ENCODE measurements around the gene IFI6. TPM values are rescaled to one million over a fixed set of nuclear protein-coding genes. Genes with fewer than 3 reads are reported as not detected.

The IFI6 gene
- total and polyA plus RNA-seq, 2 of the 4 experiments (the other 2 are of a cell fraction): 7.3 to 16.8 TPM

DNA sequence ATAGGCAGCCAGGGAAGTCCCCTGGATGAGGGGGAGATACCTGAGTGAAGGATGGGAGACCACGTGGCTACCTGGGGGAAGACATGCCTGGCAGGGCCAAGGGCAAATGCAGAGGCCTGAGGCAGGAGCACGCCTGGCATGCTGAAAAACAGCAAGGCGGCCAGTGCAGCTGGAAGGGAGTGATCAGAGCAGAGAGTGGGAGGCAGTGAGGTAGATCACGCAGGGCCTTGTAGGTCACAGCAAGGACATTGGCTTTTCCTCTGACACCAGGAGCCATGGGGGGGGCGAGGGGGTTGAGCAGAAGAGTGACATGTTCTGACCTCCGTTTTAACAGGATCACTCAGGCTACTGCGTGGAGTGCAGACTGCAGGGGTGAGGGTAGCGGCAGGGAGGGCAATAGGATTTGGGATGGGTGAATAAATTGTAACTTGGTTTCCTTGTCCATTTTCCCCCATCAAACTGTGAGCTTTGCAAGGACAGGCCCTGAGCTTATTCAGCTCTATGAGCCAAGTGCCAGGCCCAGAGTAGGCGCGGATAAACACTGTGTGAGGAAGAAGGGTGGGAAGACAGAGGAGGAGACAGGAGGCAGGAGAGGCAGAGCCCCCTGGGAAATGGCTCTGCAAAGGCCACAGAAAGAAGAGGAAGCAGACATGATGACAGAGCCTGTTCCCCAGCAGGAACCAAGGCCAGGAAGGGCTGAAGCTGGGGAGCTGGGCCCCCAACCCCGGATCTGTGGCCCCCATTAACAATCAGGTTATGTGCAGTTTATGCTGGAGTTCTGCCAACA is 16.6 kb downstream of the IFI6 start:
- DNase-seq (no peak), ATAC-seq (ENCODE audit: low read depth) (no peak)
- Histone ChIP-seq H2AFZ (replicated peaks; ENCODE audit: low read length, poor library complexity) (peak overlapping the region; percentile 45), H2BK15ac (ENCODE audit: low read depth, low read length) (no peak overlapping the region), H3K79me1 (ENCODE audit: low read depth in 1 of 2, low read length in 2 of 2) (no peaks in the 10 kb centered on the region), H2AK9ac (replicated peaks; ENCODE audit: low read depth, low read length, poor library complexity) (peak overlapping the region; percentile 47), H3K18ac (ENCODE audit: low read depth, low read length) (no peak overlapping the region), H3K4me2 (ENCODE audit: low read depth, low read length) (no peak overlapping the region), H3K4me1 (ENCODE audit: control insufficient read depth, insufficient read depth, low read length) (peaks cover 16% of the 10 kb centered on the region), H3K27me3 (ENCODE audit: control insufficient read depth, insufficient read depth, low read length) (no peaks in the 10 kb centered on the region), H3K9me1 (ENCODE audit: insufficient read depth, low read length) (peaks cover 16% of the 10 kb centered on the region), H3K9me3 (ENCODE audit: control insufficient read depth, insufficient read depth, low read length) (no peaks in the 10 kb centered on the region), H4K5ac (ENCODE audit: low read depth, low read length) (no peak overlapping the region), H2AK5ac (ENCODE audit: low read depth, low read length) (no peak overlapping the region; the same call in 1 of the 2 replicates), H3K23ac (ENCODE audit: low read depth, low read length) (no peak overlapping the region), H4K8ac (ENCODE audit: low read depth in 2 of 2, low read length in 2 of 2) (no peak overlapping the region), H2BK20ac (ENCODE audit: low read depth, low read length) (no peak overlapping the region), H3K27ac (ENCODE audit: insufficient read depth, low read length) (no peak overlapping the region), H4K20me1 (ENCODE audit: insufficient read depth, low read length) (no peaks in the 10 kb centered on the region), H3K14ac (replicated peaks; ENCODE audit: low read depth, low read length) (no peak overlapping the region), H3K36me3 (ENCODE audit: control insufficient read depth, insufficient read depth, low read length) (no peaks in the 10 kb centered on the region), H2BK120ac (ENCODE audit: low read depth, low read length) (no peak overlapping the region; the same call in 1 of the 2 replicates), H3K9ac (ENCODE audit: low read depth, low read length) (no peak overlapping the region), H3K56ac (ENCODE audit: extremely low read depth, insufficient read depth, low read length) (no peak overlapping the region), H3K4ac (ENCODE audit: low read depth, low read length) (0 out of 2 replicates have a peak overlapping the region, but pooled peaks have one; percentile 12), H2BK5ac (ENCODE audit: low read depth, low read length, poor library complexity, severe bottlenecking) (no peak overlapping the region), H4K91ac (ENCODE audit: insufficient read depth, low read depth, low read length) (no peak overlapping the region), H3K4me3 (ENCODE audit: insufficient read depth, low read depth, low read length) (no peak overlapping the region)
- TF ChIP-seq FOS (IDR thresholded peaks at IDR 0.05; ENCODE audit: low read depth, low read length): no peak
- TF ChIP-seq, protein P1, sequence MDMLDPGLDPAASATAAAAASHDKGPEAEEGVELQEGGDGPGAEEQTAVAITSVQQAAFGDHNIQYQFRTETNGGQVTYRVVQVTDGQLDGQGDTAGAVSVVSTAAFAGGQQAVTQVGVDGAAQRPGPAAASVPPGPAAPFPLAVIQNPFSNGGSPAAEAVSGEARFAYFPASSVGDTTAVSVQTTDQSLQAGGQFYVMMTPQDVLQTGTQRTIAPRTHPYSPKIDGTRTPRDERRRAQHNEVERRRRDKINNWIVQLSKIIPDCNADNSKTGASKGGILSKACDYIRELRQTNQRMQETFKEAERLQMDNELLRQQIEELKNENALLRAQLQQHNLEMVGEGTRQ (IDR thresholded peaks at IDR 0.05; ENCODE audit: low read depth, low read length): no peak
- TF ChIP-seq MXI1 (IDR thresholded peaks at IDR 0.05; ENCODE audit: borderline replicate concordance, low read depth, low read length): no peak
- TF ChIP-seq RFX5 (IDR thresholded peaks at IDR 0.05; ENCODE audit: low read depth, low read length): no peak
- no peak for TF ChIP-seq BHLHE40 (IDR thresholded peaks at IDR 0.05; ENCODE audit: low read depth, low read length)
- no peak for TF ChIP-seq SMC3 (IDR thresholded peaks at IDR 0.05; ENCODE audit: low read depth, low read length)
- TF ChIP-seq CHD1 (IDR thresholded peaks at IDR 0.05; ENCODE audit: low read depth, low read length): no peak
- no peak for TF ChIP-seq RCOR1 (IDR thresholded peaks at IDR 0.05; ENCODE audit: insufficient replicate concordance, low read length)
- no peak for TF ChIP-seq RAD21 (IDR thresholded peaks at IDR 0.05; ENCODE audit: low read length)
- no peak for TF ChIP-seq MAFK (IDR thresholded peaks at IDR 0.05; ENCODE audit: low read depth, low read length)
- no peak for TF ChIP-seq POLR2A (IDR thresholded peaks at IDR 0.05; ENCODE audit: low read depth, low read length)
- TF ChIP-seq, protein P2, sequence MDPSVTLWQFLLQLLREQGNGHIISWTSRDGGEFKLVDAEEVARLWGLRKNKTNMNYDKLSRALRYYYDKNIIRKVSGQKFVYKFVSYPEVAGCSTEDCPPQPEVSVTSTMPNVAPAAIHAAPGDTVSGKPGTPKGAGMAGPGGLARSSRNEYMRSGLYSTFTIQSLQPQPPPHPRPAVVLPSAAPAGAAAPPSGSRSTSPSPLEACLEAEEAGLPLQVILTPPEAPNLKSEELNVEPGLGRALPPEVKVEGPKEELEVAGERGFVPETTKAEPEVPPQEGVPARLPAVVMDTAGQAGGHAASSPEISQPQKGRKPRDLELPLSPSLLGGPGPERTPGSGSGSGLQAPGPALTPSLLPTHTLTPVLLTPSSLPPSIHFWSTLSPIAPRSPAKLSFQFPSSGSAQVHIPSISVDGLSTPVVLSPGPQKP (IDR thresholded peaks at IDR 0.05; ENCODE audit: borderline replicate concordance, low read depth, low read length): no peak
- 90% methylated on average over 2 of the region's 11 CpGs; no CpG with 5 or more reads in 1 of the 2 experiments for WGBS, 2 experiments (ENCODE audit: extremely low coverage in 2 of 2, insufficient read length in 1 of 2)
- intact Hi-C loops (cut with micrococcal nuclease) (no loop called here), dilution Hi-C loops (cut with HindIII; ENCODE audit: low sequenced_read_pairs, unreplicated experiment) (no loop called here), in situ Hi-C loops (cut with MboI; ENCODE audit: low sequenced_read_pairs) (no loop called here)
- POLR2A ChIA-PET (ENCODE audit: unreplicated experiment): no interaction called here
- no TSS peak for BruUV-seq (replicated peaks)
- CTCF ChIA-PET: interaction anchor here (0.6 kb wide), 1 partner anchor 44 kb away, joined by 5 read pairs; no protein-coding TSS in a partner anchor
